Measurements from ENCODE around the gene WHAMM.

Gene WHAMM

DNA sequence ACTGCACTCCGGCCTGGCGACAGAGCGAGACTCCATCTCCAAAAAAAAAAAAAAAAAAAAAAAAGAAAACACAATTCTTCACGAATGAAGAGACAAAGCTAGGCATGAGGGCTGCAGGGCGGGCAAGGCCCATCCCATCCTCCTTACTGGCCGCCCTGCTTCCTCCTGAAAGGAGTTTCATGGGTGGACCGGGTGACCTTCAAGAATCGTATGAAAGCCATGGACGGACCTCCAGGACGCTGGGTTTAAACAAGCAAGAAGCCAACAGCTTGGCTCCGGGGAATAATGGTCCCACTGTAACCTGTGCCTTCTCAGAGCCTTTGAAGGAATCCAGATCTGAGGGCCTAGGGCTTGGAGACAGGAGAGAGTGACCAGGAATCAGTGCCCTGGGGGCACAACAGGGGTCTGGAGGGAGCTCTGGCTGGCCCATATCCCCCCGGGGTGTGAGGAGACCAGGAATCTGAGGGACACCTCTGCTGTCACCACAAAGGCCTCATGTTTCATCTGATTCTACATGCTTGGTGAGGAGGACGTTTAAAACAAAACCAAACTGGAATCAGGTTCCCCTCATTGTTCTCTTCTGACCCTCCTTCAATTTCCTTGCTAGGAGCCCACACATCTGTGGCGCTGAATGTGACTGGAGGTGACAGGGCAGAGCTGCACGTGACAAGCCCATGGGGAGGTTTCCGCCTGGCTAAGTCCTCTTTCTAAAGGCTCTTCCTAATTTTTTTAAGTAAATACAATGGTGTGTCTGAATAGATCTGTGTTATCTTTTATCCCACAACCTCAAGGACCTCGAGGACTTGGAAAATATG is 46.1 kb downstream of the WHAMM start:
- H3K9me3 ChIP-seq (ENCODE audit: insufficient read depth, low read length), result no peaks in the 10 kb centered on the region
- no peak overlapping the region for H3K27ac ChIP-seq (ENCODE audit: low read depth, low read length)
- H4K20me1 ChIP-seq (ENCODE audit: low read depth, low read length), result no peaks in the 10 kb centered on the region
- no peak for TF ChIP-seq EZH2phosphoT487 (conservative IDR thresholded peaks at IDR 0.05; ENCODE audit: low read length)
- TF ChIP-seq, protein P1, sequence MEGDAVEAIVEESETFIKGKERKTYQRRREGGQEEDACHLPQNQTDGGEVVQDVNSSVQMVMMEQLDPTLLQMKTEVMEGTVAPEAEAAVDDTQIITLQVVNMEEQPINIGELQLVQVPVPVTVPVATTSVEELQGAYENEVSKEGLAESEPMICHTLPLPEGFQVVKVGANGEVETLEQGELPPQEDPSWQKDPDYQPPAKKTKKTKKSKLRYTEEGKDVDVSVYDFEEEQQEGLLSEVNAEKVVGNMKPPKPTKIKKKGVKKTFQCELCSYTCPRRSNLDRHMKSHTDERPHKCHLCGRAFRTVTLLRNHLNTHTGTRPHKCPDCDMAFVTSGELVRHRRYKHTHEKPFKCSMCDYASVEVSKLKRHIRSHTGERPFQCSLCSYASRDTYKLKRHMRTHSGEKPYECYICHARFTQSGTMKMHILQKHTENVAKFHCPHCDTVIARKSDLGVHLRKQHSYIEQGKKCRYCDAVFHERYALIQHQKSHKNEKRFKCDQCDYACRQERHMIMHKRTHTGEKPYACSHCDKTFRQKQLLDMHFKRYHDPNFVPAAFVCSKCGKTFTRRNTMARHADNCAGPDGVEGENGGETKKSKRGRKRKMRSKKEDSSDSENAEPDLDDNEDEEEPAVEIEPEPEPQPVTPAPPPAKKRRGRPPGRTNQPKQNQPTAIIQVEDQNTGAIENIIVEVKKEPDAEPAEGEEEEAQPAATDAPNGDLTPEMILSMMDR (IDR thresholded peaks at IDR 0.05; ENCODE audit: insufficient read depth, low read length, poor library complexity, severe bottlenecking), result no peak
- H3K79me2 ChIP-seq (ENCODE audit: insufficient read depth, low read length), result no peaks in the 10 kb centered on the region
- no peaks in the 10 kb centered on the region for H3K36me3 ChIP-seq (ENCODE audit: low read length)
- no peak overlapping the region for H3K4me3 ChIP-seq (ENCODE audit: insufficient read depth, low read length, poor library complexity, severe bottlenecking)
- no peaks in the 10 kb centered on the region for H3F3A ChIP-seq (ENCODE audit: insufficient read depth)
- no peaks in the 10 kb centered on the region for H3K27me3 ChIP-seq (ENCODE audit: low read length)
- H3K9me2 ChIP-seq (replicated peaks; ENCODE audit: insufficient read depth, low read length), result no peaks in the 10 kb centered on the region
- no peak overlapping the region for H3K9ac ChIP-seq (ENCODE audit: low read length)
- H3K4me2 ChIP-seq (ENCODE audit: low read depth, low read length, poor library complexity, severe bottlenecking), result no peak overlapping the region
- no peak overlapping the region for H2AFZ ChIP-seq (ENCODE audit: low read depth, low read length, severe bottlenecking)

DNA sequence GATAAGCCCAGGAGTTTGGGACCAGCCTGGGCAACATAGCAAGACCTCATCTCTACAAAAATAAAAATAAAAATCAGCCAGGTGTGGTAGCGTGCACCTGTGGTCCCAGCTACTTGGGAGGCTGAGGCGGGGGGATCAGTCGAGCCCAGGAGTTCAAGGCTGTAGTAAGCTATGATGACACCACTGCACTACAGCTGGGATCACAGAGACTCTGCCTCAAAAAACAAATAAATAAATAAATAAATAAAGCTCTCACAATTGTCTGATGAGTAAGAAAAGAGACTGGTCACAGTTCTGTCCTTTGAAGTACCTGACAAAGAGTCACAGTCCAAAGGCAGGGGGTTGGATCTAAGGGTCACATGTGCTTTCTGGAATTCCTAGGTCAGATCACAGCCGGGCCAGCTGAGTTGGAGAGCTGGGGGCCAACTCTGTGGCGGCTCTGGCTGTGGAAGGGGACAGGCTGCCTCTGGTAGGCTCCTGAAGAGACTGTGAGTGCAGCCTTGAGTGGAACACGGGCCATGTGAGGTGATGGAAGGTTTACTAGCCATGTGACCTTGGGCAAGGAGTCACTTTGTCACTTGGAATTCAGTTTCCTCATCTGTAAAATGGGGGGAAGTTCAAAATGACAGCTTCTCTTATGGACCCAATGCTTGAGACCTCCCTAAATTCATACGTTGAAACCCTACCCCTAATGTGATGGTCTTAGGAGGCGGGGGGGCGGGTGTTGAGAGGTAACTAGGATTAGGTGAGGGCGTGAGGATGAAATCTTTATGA is 47.2 kb downstream of the WHAMM start:
- no peaks in the 10 kb centered on the region for H3K9me3 ChIP-seq (ENCODE audit: insufficient read depth, low read length)
- H3K79me2 ChIP-seq (ENCODE audit: insufficient read depth, low read length), result no peaks in the 10 kb centered on the region
- no peak overlapping the region for H3K4me2 ChIP-seq (ENCODE audit: low read depth, low read length, poor library complexity, severe bottlenecking)
- H2AFZ ChIP-seq (ENCODE audit: low read depth, low read length, severe bottlenecking), result no peak overlapping the region
- H3K27ac ChIP-seq (ENCODE audit: low read depth, low read length), result no peak overlapping the region
- no peaks in the 10 kb centered on the region for H3F3A ChIP-seq (ENCODE audit: insufficient read depth)
- no peak overlapping the region for H3K4me3 ChIP-seq (ENCODE audit: insufficient read depth, low read length, poor library complexity, severe bottlenecking)
- no peaks in the 10 kb centered on the region for H3K9me2 ChIP-seq (replicated peaks; ENCODE audit: insufficient read depth, low read length)
- H3K9ac ChIP-seq (ENCODE audit: low read length), result no peak overlapping the region
- no peaks in the 10 kb centered on the region for H3K36me3 ChIP-seq (ENCODE audit: low read length)
- TF ChIP-seq, protein P1 (IDR thresholded peaks at IDR 0.05; ENCODE audit: insufficient read depth, low read length, poor library complexity, severe bottlenecking), result no peak
- no peak for TF ChIP-seq EZH2phosphoT487 (conservative IDR thresholded peaks at IDR 0.05; ENCODE audit: low read length)
- H3K27me3 ChIP-seq (ENCODE audit: low read length), result no peaks in the 10 kb centered on the region
- H4K20me1 ChIP-seq (ENCODE audit: low read depth, low read length), result no peaks in the 10 kb centered on the region

DNA sequence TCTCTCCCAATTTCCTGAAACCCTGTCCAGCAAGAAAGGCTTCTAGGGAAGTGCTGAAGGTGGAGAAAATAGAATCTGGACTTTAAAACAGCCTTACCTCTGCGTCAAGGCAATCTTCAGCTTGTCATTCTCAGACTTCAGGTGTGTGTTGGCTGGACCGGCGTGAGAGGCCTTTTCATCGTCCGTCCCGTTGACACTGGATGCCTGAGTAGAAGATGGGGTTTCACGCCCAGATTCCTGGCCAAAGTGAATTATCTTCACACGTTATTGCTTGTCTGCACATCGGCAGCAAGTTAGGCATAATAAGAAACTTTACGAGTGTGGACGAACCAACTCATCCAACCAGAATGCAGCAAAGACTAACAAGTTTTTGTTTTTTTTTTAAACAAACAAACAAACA is 49.5 kb downstream of the WHAMM start:
- TF ChIP-seq, protein P1 (IDR thresholded peaks at IDR 0.05; ENCODE audit: insufficient read depth, low read length, poor library complexity, severe bottlenecking), result no peak
- no peak for TF ChIP-seq EZH2phosphoT487 (conservative IDR thresholded peaks at IDR 0.05; ENCODE audit: low read length)

More for the DNA sequence above, 49.5 kb downstream of the WHAMM start:
- no peaks in the 10 kb centered on the region for H4K20me1 ChIP-seq (ENCODE audit: low read depth, low read length)
- H3K4me3 ChIP-seq (ENCODE audit: insufficient read depth, low read length, poor library complexity, severe bottlenecking), result no peak overlapping the region
- no peak overlapping the region for H3K4me2 ChIP-seq (ENCODE audit: low read depth, low read length, poor library complexity, severe bottlenecking)
- no peaks in the 10 kb centered on the region for H3K9me2 ChIP-seq (replicated peaks; ENCODE audit: insufficient read depth, low read length)
- H3K79me2 ChIP-seq (ENCODE audit: insufficient read depth, low read length), result no peaks in the 10 kb centered on the region
- no peaks in the 10 kb centered on the region for H3K9me3 ChIP-seq (ENCODE audit: insufficient read depth, low read length)
- no peak overlapping the region for H3K9ac ChIP-seq (ENCODE audit: low read length)
- no peak overlapping the region for H3K27ac ChIP-seq (ENCODE audit: low read depth, low read length)
- no peak overlapping the region for H2AFZ ChIP-seq (ENCODE audit: low read depth, low read length, severe bottlenecking)
- H3F3A ChIP-seq (ENCODE audit: insufficient read depth), result no peaks in the 10 kb centered on the region
- no peaks in the 10 kb centered on the region for H3K36me3 ChIP-seq (ENCODE audit: low read length)
- H3K27me3 ChIP-seq (ENCODE audit: low read length), result no peaks in the 10 kb centered on the region
